Glomerular visceral epithelial cell (primary cell): ENCODE data around the gene APOM.

Experiments used
- DNase-seq: peaks from one replicate; pipeline ENCODE4 v3.0.0-alpha.2; 2016; ENCODE audit errors: extremely low spot score

The APOM gene

DNA sequence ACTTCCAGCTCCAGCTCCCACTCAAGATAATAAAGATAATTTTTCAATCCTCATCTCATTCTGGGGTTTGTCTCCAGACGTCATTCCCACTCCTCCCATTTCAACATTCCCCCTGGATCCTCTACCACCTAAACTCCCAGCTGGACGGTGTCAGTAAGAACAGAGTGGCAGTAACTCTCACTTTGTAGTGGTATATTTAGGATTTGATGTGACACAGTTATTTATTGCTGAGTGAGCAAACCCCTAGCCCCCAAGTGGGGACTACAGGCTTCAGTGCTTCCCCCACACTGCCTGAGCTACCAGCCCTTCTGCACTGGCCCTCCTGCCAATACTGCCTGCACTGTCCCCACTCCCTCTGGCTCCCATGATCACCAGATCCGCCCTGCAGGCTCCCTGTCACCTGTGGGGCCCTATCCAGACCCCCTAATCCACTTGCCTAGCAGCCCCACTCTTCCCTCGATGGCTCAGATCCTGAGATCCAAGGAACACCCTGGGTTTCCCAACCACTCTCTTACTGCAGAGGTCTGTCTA, 2.5 kb downstream of the APOM start:
- no peak for DNase-seq

DNA sequence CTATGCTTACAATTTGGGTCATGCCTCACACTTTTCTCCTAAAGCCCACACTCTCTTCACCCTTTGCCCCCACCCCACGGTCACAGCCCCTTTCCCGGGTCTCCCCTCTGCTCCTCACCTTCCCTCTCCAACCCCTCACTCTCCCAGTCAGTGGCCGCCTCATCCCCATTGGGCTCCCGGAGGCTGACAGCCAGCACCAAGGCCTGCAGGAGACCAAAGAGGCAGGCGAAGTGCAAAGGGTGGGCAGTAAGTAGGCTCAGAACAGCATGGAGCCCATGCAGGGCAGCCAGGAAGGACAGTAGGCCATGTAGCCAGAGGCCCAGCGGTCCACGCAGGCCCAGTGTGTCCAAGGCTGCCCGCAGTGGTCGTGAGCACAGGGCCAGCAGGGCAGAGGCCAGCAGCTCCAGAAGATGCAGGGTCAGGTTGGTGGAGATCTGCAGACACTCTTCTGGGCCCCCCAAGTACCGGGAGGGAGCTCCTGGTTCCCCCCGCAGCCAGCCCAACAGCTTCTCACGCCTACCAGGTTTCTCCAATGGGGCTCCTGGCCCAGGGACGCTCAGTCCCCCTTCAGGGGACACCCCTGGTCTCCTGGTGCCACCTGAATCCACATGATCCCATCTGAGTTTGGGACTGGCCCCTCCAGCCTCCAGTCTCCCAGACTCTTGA, 3.4 kb downstream of the APOM start:
- DNase-seq, result no peak

DNA sequence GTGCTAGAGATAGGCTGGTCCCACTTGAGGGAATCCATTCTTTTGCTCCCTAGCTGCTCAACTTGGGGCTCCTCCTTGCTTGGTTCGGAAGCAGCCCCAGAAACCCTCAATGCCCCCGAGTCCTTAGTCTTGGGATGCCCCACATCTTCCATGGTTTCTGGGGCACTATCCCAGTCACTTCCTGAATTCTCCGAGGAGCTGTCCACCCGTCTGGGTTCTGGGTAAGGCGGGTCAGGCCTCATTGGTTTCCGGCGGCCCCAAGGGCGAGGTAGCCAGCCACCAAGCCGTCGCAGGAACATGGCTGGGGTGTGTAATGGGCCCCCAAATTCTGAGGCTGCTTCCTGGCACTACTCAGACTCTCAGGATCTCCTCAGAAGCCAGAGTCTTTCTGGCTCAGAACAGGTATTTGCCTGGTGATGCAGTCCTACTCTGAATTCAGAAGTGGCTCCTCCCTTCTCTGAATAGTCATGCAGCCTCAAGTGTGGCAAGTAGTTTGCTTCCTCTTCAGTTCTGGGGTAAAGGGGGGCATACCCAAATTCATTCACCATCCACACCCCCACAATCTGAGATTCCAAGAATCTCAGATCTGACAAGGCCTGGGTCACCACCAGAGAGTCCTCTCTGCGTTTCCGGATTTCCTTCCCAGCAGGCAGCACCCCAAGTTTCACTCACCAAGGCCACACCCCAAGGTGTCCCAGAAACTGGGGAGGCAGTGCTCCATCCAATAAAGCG, 4.1 kb downstream of the APOM start:
- DNase-seq, result peak; percentile 36

DNA sequence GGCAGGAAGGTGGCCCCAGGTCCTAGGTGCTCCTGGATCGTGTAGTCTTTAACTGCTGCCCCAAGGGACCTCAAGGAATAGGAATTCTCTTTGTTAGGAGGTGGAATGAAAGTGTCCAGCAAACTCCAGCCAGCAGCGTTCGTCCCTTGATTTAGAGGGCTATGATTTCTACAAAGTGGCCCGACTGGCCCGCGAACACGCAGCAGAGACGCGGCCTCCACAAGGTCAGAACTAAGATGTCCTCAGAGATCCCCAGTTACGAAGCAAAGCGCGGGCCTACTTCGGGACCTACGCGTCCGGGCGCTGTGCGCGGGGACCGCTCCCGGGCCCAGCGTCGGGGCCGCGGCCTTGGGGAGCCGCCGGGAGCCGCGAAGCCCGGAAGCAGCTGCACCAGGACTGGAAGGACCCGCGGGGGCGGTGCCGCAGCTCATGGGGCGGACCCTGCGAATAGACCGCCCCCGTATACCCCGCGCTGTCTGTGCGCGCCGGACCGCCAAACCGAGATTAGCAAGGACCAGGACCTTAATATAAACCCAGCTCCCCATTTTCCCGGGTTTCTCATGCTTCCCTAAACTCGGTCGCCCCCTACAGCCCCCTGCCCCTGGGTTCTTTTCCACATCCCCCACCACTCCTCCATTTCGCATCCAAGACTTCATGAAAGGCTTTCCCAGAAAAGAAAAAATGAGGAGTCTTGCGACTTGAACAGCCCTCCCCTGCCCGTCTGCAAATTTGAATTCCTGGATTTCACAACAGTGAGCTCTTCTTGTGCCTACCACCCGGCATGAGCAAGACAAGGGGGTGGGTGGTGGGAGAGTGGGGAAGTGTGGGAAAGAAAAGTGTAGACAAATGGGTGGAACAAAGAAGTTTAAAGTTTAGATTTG, 4.9 kb downstream of the APOM start, which contains the start of gene C6orf47:
TSS of gene C6orf47 (minus strand) at position 398 of the 881 bp plus-strand sequence. CDS start 831 bp downstream, outside the sequence.
- peak; percentile 84 for DNase-seq

DNA sequence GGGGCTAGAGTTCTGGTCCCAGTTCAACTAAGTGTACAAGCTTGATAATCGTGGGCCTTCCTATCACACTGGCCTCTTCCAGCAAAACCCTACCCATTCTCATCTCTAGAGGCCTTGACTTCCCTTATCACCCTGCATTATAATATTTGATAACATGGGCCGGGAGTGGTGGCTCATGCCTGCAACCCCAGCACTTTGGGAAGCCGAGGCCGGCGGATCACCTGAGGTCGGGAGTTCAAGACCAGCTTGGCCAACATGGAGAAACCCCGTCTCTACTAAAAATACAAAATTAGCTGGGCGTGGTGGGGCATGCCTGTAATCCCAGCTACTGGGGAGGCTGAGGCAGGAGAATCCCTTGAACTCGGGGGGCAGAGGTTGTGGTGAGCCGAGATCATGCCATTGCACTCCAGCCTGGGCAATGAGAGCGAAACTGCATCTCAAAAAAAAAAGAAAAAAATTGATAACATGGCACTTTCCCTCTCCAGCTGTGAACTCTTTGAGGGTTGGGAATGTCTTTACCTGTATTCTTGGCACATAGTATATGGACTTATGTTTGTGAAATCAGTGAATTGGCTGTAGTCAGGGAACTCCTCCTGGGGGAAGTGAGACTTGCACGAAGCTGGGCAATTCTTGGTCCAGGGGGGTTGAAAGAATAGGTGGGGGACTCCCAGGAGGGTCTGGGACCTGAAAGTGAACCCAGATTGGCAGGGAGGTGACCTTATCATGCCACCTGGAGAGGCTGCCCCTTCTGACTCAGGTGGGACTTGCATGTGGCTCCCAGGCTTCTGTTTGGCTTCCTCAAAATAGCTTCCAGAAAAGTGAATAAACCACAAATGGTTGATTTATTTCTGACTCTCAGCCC, 5.8 kb downstream of the APOM start:
- peak; percentile 28 for DNase-seq

DNA sequence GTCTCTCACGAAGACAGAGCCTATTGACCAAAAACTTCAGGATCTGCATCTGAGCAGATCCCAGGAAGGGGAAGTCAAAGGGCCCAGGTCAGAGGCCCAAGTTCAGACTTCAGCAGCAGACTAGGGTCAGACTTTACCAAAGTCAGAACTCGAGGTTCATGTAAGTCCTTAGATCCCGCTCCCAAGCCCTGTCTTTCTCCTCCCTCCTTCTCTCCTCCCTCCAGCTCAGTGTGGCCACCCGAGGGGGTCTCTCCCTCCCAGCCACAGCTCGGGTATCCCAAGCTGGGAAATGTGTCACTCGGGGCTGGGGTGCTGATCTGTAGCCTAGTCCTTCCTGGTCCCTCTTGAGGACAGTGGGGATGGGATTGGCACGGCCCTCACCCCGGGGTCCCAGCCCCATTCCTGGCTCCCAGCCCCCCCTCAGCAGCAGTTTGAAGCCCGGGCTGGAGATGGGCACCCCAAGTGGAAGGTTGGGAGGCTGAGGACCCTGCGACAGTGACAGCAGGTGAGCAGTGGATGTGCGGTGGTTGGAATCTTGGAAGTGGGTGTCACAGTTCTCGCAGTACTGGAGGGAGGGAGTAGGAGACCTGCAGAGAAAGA, 6.5 kb downstream of the APOM start:
- DNase-seq, result no peak

DNA sequence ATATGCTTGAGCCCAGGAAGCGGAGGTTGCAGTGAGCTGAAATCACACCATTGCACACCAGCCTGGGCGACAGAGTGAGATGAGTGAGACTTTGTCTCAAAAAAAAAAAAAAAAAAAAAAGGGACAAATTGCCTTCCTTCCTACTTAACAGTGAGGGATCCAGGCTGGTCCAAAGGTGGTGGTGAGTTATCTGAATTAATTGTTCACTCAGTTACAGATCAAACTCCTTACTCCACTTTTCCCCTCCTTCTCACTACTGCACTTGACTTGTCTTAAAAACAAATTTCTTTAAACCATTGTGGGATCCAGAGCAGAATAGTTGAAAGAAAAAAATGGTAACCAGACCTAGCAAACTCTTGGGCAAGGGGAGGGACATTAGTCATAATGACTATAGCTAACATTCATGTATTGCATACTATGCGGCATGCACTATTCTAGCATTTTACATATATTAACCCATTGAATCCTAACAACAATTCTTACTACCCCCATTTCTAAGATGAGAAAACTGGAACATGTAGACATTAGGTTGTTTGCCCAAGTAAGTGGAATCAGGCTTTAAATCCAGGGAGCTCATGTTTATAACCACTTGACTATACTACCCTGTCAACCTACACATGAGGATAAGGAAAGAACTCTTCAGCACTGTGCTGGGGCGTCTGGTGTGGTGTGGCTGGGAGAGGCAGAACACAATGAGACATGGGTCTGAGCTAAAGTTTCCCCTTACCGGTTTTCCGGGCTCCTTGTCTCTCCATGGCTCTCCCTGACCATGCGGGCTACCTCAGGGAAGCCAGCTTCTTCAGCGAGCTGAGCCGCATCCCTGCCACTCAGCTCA, 7.6 kb downstream of the APOM start:
- no peak for DNase-seq

DNA sequence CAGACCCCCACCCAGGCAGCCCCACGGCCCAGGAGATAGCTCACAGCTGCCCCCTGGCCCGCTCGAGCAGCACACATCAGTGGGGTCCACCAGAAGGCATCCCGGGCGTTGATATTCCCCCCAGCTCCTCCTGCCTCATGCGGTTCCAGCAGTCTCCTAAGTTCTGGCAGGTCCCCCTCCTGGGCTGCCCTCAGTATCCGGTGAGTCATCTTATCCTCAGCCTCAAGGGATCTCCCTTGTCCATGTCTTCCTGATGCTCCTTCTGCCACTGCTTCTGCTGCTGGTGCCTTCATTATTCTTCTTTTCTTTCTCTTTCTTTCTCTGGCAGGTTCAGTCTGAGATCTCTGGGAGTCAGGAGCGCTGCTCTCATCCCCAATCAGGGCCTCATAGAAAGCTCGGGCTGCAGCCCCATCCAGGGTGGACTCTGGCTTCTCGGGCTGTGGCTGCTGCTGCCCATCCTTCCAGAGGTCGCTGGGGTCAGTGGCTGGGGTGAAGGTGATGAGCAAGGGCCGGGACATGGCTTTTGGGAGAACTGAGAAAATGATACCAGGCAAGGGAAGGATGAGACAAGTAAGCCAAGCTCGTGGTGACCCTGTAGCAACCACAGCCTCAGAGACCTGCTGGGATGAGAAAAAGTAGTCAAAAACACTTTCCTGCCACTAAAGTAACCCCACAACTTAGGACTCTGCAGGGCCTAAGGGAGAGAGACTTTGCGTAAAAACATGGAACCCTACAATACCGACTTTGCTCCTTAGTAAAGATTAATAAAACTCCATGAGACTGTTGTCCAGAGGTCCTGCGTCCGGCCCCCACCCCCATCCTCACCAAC, 8.5 kb downstream of the APOM start:
- peak; percentile 81 for DNase-seq

DNA sequence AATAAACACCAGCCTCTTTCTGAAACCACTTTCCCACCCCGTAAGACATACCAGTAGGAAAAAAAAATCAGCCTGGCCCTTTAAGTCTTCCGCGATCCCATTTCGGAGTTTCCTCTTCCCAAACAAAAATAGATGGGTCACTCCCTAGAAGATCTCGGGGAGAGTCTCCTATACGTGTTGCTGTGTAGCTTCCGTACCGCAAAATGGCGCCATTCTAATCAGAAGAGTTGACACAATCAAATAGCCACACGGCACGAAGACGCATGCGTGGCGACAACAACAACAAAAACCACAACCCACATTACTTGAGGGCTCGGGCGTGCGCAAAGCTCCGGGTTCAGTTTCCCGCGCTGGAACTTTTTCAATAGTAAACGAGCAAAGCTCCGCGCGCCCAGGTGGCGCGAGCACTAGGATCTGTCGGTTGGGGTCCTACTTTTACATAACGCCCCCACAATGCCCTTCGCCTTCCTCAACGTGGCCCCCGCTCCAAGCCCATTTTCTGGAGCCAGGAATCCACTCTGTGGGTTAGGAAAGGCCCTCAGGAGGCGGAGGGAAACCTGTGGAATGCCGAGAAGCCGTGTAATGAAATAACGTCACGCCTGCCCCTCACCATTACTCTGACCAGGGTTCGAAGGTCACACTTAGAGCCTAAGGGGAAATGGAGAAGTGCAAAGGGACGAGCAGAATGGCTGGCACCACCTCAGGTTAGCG, 9.3 kb downstream of the APOM start, which contains the start of gene GPANK1:
TSS of gene GPANK1 (minus strand) at position 208 of the 711 bp plus-strand sequence. CDS start 519 bp downstream, outside the sequence.
- DNase-seq, result peak; percentile 86

DNA sequence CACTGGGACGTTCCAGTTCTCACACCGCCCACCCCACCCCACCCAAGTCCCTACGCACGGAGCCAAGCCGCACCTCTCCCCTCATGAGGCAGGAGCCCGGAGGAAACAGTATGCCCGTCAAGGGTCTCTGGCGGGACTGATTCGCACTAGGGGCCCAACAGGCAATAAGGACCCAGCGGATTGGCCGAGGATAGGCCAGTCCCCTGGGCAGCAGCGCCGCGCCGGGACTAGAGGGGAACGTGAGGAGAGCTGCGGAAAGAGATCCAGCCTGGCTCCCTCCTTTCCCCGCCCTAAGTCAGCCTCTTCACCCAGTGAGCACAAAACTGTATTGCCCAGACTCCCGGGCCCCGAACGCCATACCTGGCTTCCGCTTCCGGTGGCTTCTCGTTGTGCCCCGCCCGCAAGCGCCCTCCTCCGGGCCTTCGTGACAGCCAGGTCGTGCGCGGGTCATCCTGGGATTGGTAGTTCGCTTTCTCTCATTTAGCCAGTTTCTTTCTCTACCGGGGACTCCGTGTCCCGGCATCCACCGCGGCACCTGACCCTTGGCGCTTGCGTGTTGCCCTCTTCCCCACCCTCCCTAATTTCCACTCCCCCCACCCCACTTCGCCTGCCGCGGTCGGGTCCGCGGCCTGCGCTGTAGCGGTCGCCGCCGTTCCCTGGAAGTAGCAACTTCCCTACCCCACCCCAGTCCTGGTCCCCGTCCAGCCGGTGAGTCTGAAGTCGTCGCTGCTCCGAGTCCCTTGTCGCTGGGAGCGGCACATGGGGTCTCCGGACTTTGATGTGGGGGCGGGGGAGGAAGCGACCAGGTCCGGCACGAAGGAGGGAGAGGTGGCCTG, 10.0 kb downstream of the APOM start, which contains the start of gene CSNK2B:
TSS of gene CSNK2B (plus strand) at position 580 of the 836 bp plus-strand sequence. CDS start 752 bp downstream, outside the sequence.
- DNase-seq, result peak; percentile 97

DNA sequence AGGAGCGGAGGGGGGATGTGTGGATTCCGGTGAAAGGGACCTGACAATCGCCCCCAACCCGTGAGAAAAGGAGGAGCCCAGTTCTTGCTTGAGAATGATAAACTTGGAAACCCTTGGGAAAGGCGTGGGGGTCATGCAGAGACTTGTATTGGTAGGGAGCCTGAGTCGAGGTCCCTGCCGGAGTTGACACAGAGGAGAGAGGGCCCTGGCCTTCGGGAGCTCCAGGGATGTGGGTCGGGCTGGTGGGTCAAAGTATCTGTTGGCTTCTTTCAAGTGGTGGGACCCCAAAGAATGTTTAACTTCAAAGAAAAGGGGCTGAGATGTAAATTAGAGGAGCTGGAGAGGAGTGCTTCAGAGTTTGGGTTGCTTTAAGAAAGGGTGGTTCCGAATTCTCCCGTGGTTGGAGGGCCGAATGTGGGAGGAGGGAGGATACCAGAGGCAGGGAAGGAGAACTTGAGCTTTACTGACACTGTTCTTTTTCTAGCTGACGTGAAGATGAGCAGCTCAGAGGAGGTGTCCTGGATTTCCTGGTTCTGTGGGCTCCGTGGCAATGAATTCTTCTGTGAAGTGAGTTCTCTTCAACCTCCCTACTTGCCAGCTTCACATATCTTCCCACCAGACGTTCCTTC, 10.8 kb downstream of the APOM start:
- no peak for DNase-seq

DNA sequence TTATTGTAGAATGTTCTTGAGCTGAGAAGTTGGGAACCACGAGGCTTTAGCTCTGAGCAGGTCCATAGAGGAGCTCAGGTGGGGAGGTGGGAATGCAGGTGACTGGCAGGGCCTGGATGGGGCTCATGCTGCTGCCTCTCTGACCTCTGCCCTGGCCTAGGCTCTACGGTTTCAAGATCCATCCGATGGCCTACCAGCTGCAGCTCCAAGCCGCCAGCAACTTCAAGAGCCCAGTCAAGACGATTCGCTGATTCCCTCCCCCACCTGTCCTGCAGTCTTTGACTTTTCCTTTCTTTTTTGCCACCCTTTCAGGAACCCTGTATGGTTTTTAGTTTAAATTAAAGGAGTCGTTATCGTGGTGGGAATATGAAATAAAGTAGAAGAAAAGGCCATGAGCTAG, 14.0 kb downstream of the APOM start, which contains the start of gene LY6G5B:
TSS of gene LY6G5B (plus strand) at position 301 of the 400 bp plus-strand sequence. CDS start 975 bp downstream, outside the sequence.
- no peak for DNase-seq

DNA sequence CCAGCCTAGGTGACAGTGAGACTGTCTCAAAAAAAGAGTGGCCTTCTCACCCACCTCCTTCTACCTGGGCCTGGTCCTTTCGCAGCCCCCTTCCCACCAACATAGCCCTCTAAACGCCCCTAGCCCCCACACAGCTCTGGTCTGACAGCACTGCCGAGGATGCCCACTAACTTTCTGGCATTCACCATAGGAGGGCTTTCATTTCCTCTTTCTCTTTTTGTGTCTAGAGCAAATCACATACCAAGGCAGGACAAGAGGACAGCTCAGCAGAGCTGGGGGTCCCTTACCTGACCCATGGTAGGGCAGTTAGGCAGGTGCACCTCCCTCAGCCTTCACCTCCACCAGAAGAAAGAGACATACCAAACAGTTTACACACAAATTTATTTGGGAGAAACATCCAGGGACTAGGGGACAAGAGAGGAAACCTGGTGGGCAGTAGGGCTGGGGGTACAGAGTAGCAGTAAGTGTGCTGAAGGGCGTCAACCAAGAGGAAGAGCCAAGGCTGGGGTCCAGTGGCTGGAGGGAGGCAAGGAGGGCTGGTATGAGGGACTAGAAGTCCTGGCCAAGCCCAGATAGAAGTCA, 20.7 kb downstream of the APOM start:
- no peak for DNase-seq

DNA sequence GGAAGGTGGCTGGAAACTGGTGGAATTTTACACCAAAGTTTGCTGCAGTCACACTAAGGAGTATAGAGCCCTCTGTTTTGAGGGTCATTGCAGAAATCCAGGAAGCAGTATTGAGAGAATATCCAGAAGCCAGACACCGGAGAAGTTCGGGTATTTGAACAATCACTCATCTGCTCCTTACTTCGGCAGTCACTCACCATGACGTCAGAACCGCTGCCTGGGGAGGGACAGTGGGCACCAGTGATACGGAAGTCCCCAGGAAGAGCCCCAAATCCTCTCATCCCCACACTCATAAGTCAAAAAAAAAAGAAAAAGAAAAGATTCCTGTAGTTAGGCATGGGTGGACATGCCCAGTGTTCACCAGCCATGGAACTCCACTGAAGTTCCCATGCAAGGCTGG, 21.2 kb downstream of the APOM start:
- no peak for DNase-seq

DNA sequence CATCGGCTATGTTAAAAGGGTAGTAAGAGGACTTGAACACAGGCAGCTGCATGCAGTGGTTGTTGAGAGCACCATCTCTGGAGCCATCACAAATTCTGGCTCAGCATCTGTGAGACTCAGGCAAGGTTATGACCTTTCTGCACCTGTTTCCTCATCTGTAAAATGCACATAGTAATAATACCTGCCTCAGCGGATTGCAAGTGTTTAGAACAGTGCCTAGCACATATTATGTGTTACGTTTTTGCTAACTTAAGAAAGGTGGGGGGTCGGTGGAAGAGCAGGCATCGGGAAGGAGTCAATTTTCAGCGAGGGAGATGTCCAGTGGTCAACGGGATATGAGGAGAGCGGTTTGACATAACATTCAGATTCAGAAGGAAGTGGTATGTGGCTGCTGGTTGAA, 22.3 kb downstream of the APOM start:
- no peak for DNase-seq
